Mucosa of stomach (tissue), 1 donor: ENCODE data around the gene CAPZA2.

Experiments
- H3K27me3 ChIP-seq: one replicate; pipeline ENCODE4 v1.7.0; 2013; ENCODE audit warnings: mild to moderate bottlenecking, low read length; ENCODE audit not compliant: control insufficient read depth, insufficient read depth
- H3K36me3 ChIP-seq: one replicate; pipeline ENCODE4 v1.7.0; 2013; ENCODE audit warnings: low read length; ENCODE audit not compliant: control insufficient read depth, insufficient read depth
- H3K4me1 ChIP-seq: one replicate; pipeline ENCODE4 v1.7.0; 2013; ENCODE audit warnings: mild to moderate bottlenecking, low read length; ENCODE audit not compliant: control insufficient read depth, insufficient read depth
- H3K4me3 ChIP-seq: one replicate; pipeline ENCODE4 v1.7.0; 2013; ENCODE audit warnings: low read length
- H3K9ac ChIP-seq: one replicate; pipeline ENCODE4 v1.7.0; 2013; ENCODE audit warnings: mild to moderate bottlenecking, low read length, moderate library complexity
- H3K9me3 ChIP-seq: one replicate; pipeline ENCODE4 v1.7.0; 2013; ENCODE audit warnings: mild to moderate bottlenecking, low read length, moderate library complexity; ENCODE audit not compliant: control insufficient read depth
- donor health status: Pancreatic carcinoma.

Gene CAPZA2

GRCh38 chr7:116863936-116864500, 1.6 kb downstream of the CAPZA2 start:
- Histone ChIP-seq H3K4me1 (peaks cover 5% of the 10 kb centered on the region), H3K27me3 (no peaks in the 10 kb centered on the region), H3K9ac (peak overlapping the region; percentile 2), H3K36me3 (no peaks in the 10 kb centered on the region), H3K4me3 (peak overlapping the region; percentile 76), H3K9me3 (no peaks in the 10 kb centered on the region)

GRCh38 chr7:116871061-116871700, 8.8 kb downstream of the CAPZA2 start:
- Histone ChIP-seq H3K27me3 (no peaks in the 10 kb centered on the region), H3K9ac (no peak overlapping the region), H3K4me1 (peaks cover 11% of the 10 kb centered on the region)

GRCh38 chr7:116872026-116872425, 9.6 kb downstream of the CAPZA2 start:
- peaks cover 20% of the 10 kb centered on the region for H3K4me1 ChIP-seq
- no peaks in the 10 kb centered on the region for H3K36me3 ChIP-seq
- no peaks in the 10 kb centered on the region for H3K27me3 ChIP-seq
- H3K9ac ChIP-seq, result no peak overlapping the region
- no peak overlapping the region for H3K4me3 ChIP-seq
- H3K9me3 ChIP-seq, result no peaks in the 10 kb centered on the region

More at GRCh38 chr7:116871061-116871700, 8.8 kb downstream of the CAPZA2 start:
- no peaks in the 10 kb centered on the region for H3K36me3 ChIP-seq
- H3K9me3 ChIP-seq, result no peaks in the 10 kb centered on the region
- H3K4me3 ChIP-seq, result no peak overlapping the region

- no peak overlapping the region for H3K9ac ChIP-seq
- no peaks in the 10 kb centered on the region for H3K9me3 ChIP-seq
- H3K36me3 ChIP-seq, result no peaks in the 10 kb centered on the region
- no peak overlapping the region for H3K4me3 ChIP-seq
- H3K4me1 ChIP-seq, result peaks cover 28% of the 10 kb centered on the region
- H3K27me3 ChIP-seq, result no peaks in the 10 kb centered on the region
Measured at GRCh38 chr7:116873619-116874018, 11.2 kb downstream of the CAPZA2 start.

- no peak overlapping the region for H3K9ac ChIP-seq
- no peaks in the 10 kb centered on the region for H3K27me3 ChIP-seq
- H3K4me3 ChIP-seq, result no peak overlapping the region
- no peaks in the 10 kb centered on the region for H3K9me3 ChIP-seq
- H3K36me3 ChIP-seq, result no peaks in the 10 kb centered on the region
- peaks cover 20% of the 10 kb centered on the region for H3K4me1 ChIP-seq
Measured at GRCh38 chr7:116876664-116877442, 14.5 kb downstream of the CAPZA2 start.

- Histone ChIP-seq H3K4me1 (peaks cover 18% of the 10 kb centered on the region), H3K36me3 (no peaks in the 10 kb centered on the region), H3K4me3 (no peak overlapping the region), H3K27me3 (no peaks in the 10 kb centered on the region), H3K9me3 (no peaks in the 10 kb centered on the region), H3K9ac (no peak overlapping the region)
Measured at GRCh38 chr7:116877443-116878217, 15.2 kb downstream of the CAPZA2 start.

- no peak overlapping the region for H3K9ac ChIP-seq
- H3K4me1 ChIP-seq, result peaks cover 9% of the 10 kb centered on the region
- H3K4me3 ChIP-seq, result no peak overlapping the region
- H3K27me3 ChIP-seq, result no peaks in the 10 kb centered on the region
- no peaks in the 10 kb centered on the region for H3K9me3 ChIP-seq
- no peaks in the 10 kb centered on the region for H3K36me3 ChIP-seq
Measured at GRCh38 chr7:116884691-116885090, 22.3 kb downstream of the CAPZA2 start.

GRCh38 chr7:116885724-116886123, 23.3 kb downstream of the CAPZA2 start:
- H3K9ac ChIP-seq, result no peak overlapping the region
- no peaks in the 10 kb centered on the region for H3K27me3 ChIP-seq
- H3K4me3 ChIP-seq, result no peak overlapping the region
- no peaks in the 10 kb centered on the region for H3K36me3 ChIP-seq
- H3K9me3 ChIP-seq, result no peaks in the 10 kb centered on the region
- H3K4me1 ChIP-seq, result peaks cover 9% of the 10 kb centered on the region

- no peaks in the 10 kb centered on the region for H3K27me3 ChIP-seq
- H3K9me3 ChIP-seq, result no peaks in the 10 kb centered on the region
- H3K36me3 ChIP-seq, result no peaks in the 10 kb centered on the region
- H3K4me1 ChIP-seq, result peaks cover 9% of the 10 kb centered on the region
- H3K9ac ChIP-seq, result no peak overlapping the region
- H3K4me3 ChIP-seq, result no peak overlapping the region
Measured at GRCh38 chr7:116886543-116887156, 24.3 kb downstream of the CAPZA2 start.

GRCh38 chr7:116888895-116889294, 26.5 kb downstream of the CAPZA2 start:
- Histone ChIP-seq H3K36me3 (no peaks in the 10 kb centered on the region), H3K27me3 (no peaks in the 10 kb centered on the region), H3K4me3 (no peak overlapping the region), H3K9ac (no peak overlapping the region), H3K4me1 (peaks cover 9% of the 10 kb centered on the region), H3K9me3 (no peaks in the 10 kb centered on the region)

GRCh38 chr7:116895849-116896248, 33.5 kb downstream of the CAPZA2 start:
- Histone ChIP-seq H3K36me3 (no peaks in the 10 kb centered on the region), H3K9me3 (no peaks in the 10 kb centered on the region), H3K4me1 (no peaks in the 10 kb centered on the region), H3K27me3 (no peaks in the 10 kb centered on the region), H3K4me3 (no peak overlapping the region), H3K9ac (no peak overlapping the region)
